NCI-H510A (cell line): ENCODE measurements around the gene FOXI1.
"Not testable (repeated sequence)": the region's sequence is repeated elsewhere in the genome, so short reads cannot be mapped to it uniquely, and the experiment has no call there.

ENCODE experiments used
- DNase-seq: peaks from one replicate; lab custom pipeline; 2025; lab: John Stamatoyannopoulos, UW

FOXI1 gene

DNA sequence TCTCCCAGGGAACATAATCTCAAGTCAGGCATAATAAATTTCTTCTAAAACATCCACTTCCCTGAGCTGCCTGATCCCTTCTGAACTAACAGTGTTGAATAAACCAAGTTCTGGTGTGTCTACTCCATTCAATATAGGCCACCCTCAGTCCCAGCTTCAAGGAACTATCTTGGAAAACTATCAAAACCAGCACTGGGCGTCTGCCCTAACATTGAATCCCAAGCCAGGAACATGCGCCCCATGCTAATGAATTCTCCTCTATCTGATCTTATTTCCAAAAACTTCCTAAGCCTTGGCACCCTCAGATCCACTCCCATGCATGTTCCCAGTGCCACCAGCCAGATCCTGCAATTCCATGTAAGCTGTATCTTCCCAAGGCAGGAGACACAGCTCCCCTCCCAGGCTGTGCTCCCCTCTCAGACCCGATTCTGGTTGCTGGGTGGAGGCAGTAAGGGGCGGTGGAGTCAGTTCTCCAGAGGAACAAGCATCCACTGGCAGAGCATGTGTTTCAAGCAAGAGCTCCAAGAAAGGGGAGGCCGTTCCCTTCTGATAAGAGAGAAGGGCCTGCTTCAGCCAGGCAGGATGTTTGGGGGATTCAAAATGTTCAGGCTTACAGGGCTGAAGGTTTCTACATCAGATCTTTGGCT is 13.1 kb upstream of the FOXI1 start:
- no peak for DNase-seq

DNA sequence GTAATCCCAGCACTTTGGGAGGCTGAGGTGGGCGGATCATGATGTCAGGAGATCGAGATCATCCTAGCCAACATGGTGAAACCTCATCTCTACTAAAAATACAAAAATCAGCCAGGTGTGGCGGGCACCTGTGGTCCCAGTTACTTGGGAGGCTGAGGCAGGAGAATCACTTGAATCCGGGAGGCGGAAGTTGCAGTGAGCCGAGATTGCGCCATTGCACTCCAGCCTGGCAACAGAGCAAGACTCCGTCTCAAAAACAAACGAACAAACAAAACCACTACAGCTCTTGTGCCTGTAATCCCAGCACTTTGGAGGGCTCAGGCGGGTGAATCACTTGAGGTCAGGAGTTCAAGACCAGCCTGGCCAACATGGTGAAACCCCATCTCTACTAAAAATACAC is 11.4 kb upstream of the FOXI1 start:
- not testable (repeated sequence) for DNase-seq

DNA sequence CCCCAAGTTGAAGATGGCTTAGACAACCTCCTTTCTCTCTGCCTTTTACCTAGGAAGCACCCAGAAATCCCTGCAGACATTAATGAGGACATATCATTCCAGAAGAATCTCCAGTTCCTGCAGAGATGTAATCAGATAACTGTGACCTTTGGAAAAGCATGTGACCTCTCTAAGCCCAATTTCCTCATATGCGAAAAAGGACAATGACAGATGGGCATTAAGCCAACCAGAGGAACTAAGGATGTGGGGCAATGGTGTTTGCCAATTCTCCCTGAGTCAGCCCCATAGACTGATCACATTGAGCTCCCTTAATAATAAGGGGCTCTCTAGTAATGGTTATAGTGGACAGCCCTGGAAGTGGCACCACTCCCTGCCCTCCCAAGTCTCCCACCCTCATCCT is 10.1 kb upstream of the FOXI1 start:
- no peak for DNase-seq

DNA sequence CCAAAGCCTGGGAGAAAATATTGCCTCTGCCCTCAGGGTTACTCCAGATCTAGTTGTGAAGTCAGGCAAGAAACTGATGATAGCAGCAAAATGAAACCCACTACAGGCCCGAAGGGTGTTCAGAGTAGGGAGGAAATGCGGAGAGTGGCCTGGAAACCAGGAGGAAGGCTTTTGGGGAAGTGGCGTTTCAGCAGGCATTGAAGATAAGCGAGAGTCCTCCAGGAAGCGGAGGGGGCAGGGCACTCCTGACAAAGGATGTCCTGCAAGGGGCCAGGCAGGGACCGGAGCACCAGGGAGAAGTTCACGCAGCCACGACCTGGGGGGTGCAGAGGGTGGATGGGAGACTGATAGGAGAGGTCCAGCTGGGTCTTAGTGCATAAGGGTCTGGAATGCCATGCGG is 7.8 kb upstream of the FOXI1 start:
- no peak for DNase-seq

DNA sequence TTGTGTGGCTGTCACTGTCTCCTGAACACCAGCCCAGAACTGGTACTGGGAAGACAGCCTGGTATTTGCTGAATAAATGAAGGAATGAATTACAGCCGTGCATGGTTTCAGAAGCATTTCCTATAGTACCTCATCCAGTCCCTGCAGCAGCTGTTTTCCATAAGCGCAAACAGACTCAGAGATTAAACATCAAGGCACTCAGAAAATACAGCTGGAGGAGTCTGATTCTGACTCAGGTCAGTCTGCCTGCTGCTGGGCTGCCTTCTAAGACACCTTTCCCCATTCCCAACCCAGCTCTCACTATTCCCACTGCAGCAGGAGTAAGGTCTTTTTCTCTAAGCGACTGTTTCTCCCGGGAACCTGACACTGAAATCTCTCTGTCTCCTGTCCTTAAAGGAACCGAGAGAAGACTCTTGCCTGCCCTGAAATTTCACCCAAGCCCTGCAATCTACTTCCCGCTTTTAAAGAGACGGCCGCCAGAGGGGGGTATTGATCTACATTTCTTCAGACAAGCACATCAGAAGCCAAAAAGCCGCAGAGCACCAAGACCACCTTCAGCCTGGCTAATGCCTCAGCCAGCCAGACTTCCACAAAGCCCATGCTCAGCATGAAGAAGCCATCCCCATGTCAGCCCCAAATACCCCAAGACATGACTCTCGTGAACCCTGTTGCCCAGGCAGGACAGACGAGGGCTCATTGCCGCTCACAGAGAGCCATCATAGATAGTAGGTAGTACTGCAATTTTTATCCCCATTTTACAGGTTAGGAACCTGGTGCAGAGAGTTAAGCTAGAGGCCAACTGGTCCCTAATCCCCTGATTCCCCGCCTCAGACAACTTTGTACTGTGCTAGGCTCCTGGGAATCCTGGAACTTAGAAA is 5.4 kb upstream of the FOXI1 start:
- no peak for DNase-seq

DNA sequence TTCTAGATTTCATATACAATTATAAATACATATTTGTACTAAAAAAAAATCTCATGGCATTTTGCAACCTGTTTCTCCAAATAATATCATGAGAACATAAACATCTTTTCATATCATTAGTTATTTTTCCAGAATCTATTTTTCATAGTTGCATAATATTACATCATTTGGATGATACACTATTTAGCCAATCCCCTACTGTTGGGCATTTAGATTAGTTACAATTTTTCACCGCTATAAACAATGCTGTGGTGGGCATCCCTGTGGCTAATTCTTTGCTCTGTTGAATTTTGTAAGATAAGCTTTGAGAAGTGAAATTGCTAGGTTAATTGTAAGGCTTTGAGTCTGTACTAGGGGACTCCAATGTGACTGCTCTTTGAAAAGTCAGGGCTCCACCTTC is 2.2 kb upstream of the FOXI1 start:
- DNase-seq = no peak

DNA sequence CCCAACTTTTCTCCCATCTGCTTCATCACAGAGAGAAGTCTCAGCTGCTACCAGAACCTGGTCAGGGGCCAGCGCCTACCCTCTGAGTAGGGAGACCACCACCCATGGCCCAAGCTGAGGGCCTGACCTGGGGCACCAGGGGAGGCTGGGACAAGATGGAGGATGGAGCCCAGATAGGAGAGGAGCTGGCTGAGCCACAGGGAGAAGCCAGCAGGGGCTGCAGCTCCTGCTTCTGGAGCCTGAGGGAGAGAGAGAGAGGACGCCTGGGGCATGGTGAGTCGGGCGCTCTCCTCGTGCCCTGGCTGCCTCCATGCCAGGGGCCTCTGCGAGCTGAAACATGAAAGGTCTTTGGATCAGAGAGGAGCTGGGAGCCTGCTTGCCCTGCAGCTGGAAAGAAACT is 1.4 kb upstream of the FOXI1 start:
- no peak for DNase-seq

DNA sequence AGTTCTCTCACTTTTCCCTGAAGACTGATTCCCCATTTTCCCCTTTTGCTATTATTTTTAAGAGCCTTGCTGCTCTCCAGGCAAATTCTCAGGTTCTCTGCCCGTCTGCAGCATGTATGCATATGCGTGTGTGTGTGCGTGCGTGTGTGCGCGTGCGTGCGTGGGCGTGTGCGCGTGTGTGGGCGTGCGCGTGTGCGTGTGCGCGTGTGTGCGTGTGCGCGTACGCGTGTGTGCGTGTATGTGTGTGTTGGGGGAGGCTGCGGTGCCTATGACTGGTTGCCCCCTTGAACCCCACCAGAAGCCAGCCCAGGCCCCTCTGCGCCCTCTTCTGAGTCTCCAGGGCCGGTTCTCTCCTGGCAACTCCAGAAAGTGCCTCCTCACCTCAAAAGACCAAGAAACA is 987 bp upstream of the FOXI1 start:
- no peak for DNase-seq

DNA sequence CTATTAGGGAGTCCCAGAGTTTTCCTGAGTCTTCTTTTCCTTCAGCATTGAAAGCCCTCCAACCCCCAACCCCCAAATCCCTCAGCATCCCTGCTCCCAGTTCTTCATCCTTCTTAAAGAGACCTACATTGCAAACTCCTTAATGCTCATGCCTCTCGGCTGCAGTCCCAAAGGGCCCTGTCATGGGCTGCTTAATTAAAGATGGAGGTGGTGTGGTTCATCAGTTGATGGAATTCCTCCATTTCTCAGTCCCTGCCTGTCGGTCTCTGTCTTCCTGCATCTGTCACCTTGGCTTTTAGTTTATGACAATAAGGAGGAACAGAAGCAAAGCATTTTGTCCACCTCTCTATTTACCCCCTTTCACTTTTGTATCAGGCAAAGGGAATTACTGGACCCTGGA is 2.0 kb downstream of the FOXI1 start:
- DNase-seq = no peak

DNA sequence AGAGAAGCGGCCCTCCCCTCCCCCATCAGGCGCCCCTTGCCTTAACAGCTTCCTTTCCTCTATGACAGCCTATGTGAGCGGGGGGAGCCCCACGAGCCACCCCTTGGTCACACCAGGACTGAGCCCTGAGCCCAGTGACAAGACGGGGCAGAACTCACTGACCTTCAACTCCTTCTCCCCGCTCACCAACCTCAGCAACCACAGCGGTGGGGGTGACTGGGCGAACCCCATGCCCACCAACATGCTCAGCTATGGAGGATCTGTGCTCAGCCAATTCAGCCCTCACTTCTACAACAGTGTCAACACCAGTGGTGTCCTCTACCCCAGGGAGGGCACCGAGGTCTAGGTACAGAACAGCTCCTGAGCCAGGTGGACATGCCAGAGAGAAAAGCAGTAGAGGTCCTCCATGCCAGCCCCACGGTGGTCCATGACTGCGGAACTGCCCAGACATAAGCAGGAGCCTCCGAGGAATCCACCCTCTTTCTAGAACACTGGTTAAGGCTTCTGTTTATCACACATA is 2.6 kb downstream of the FOXI1 start:
- no peak for DNase-seq

DNA sequence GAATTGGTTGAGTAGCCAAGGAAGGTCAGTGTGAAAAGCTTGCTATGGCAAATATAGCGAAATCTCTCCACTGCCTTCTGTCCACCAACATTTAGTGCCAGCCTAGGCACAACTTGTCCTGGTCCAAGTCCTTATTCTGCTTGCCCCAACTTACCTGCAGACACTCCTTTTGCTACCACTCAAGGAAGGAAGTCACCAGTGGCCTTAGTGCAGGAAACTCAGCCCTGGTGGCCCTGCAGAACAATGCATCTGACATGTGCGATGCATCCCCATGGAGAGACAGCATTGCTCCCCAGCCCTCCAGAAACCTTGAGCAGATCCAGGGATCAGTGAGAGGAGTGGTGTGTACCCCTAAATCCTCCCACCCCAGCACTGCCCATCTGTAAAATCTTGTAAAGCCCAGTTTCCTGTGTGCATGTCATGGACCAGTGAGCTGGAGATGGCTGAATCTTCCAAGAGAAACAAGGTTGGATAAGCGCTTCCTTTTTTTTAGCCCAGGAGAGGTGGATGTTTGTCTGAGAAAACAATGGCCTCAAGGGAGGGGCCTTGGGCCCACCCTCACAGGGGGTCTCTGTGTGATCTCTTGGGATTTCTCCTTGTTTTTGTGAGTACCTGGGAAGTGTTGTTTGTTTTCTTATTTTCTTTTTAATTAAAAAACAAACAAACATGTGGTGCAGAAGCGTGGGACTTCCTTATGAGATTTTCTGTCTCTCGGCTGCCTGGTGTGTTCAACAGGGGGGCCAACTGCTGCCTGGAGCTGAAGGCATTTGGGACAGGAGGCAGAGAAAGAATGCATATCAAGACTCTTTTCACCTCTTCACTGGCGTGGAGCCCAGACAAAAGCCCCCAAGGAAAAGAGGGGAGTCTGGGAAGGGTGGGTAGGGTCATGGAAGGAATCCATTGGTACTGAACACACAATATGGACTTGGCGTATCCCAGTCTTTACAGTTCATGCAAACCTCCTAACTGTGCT is 3.6 kb downstream of the FOXI1 start:
- no peak for DNase-seq

DNA sequence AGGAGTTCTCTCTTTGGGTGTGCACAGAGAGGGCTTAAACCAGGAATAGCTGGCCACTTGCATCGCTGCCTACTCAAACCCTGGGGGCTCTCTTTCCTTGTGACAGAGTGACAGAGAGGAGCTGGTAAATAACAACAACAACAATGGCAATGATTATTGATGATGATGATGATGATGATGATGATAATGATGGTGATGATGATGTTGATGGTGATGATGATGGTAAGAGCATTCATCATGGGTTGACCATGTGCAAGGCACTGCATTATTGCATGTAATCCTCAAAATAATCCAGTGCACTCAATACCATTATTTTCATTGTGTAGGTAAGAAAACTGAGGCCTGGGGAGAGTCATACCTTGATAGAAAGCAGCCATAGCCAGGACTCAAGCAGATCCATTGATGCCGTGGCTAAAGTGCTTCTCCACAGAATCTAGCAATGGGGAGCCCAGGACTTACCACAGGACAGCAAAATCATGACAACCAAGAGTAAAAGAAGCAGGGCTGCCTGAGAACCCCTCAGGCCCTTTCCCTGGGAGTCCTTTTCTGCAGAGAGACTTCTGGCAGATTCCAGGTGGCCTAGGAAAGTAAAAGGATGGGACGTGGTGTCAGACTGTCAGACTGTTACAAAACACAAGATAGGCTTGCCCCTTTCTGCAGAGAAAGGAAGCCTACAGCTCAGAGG is 4.8 kb downstream of the FOXI1 start:
- no peak for DNase-seq

DNA sequence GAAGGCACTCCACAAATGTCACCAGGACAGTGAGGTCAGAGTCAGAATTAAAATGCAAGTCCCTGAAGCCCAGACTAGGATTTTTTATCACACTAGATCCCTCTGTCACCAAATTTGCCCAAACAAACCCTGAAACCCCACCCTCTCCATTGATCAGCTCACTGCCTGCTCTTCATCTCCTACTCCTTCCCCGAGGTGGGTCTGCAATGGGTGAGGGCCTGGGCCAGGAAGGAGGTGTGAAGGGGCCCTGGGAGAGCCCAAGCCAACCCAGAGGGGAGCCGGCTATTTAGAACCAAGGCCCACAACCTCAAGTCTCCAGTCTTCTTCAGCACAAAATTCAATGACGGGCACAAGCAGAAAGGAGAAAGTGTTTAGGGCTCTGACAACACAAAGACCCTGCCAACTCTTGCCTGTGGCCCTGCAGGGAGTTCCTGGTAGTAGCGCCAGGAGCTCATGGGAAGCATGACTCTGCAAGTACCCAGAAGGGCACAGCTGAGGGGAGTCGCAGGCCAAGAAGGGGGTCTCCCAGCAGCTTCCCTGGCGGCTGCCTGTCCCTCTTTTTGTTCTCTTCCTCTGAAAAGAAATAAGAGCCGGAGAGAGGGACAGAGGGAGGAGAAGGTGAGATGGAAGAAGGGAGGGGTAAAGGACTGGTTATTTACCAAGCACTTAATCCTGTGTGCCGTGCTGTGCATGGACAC is 5.5 kb downstream of the FOXI1 start:
- no peak for DNase-seq

DNA sequence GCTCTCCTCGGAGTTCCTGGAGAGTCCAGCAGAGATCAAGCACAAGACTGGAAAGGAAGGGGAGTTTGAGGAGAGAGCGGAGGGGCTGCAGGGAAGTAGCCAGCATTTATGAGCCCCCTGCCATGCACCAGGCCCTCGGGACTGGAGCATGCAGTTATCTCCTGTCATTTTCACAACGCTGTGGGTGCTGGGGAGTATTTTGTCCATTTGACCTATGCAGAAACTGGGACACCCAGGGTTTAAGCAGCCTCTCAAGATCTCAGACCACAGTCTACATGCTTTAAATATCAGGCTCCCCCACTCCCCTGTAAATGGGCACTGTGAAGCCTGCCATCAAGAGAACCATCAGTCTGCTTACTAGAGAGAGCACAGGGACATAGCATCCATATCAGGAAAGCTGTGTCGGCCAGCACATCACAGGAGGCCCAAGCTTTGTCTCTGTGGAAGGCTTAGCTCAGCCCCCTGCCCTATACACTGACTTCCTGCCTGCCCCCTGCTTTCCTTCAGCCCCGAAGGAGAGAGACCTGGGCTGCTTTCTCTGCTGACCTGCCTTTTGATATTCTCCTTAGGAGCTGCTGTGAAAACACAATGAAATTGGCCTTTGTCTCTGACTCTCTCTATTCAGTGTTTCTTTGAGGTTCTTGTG is 7.3 kb downstream of the FOXI1 start:
- DNase-seq = no peak

DNA sequence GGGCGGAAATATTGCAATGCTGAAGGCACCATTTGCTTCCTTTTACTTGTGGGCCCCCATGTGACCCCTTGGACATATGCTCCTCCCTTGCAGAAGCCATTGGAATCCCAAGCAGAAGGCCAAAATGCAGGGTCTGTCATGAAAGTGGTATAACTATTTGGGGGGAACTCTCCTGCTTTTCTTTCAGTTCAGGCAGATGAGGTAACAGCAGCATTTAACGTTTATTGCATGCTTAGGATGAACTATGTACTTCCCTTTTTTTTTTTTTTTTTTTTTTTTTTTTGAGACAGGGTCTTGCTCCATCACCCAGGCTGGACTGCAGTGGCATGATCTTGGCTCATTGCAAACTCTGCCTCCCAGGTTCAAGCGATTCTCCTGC is 7.8 kb downstream of the FOXI1 start:
- no peak for DNase-seq

DNA sequence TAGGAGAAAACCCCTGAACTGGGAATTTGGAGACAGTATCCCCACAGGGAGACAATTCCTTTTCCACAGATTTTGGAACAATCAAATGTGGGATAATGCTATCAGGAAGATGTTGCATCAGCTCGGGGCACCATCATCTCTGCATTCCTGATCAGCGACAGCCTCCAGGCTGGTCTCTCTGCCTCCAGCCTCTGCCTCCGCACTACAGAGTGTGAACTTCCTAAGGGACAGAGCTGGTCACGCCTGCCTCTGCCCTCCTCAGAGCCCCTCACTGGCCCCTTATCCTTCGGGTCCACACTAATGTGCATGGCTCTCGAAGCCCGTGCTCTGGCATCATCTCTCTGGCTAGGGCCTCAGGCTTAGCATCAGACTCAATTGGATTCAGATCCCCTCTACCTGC is 8.6 kb downstream of the FOXI1 start:
- DNase-seq = no peak

DNA sequence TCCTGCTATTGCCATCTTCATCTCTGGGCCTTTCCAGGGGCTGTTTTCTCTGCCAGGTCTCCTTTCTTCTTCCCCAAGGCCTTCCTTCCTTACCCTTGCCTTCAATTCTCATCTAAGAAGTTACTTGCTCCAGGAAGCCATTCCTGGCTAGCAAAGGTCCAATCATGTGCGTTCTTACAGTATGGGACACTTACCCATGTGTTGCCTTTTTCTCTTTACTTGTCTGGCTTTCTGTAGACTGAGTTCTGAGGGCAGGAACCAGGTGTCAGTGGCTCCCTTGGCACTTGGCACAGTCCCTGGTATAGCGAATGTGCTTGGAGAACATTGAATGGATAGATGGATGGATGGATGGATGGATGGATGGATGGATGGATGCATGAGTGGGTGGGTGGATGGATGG is 10.2 kb downstream of the FOXI1 start:
- no peak for DNase-seq

DNA sequence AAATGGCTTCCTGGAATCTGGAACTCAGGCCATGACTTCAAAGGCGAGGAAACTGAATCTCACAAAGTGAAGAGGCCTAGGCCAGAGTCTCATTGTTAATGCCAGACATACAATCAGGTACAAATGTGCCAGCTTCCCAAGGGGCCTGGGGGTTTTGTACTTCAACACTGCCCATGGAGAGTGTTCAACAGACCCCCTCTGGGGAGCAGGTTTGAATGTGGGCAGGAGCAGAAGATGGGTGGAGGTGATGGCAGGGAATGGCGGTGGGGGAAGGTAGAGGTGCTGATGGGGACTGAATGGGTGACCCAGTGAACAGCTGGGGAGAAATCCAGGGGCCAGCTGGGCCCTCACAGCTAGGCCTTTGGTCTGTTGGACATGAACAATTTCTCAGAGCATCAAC is 12.0 kb downstream of the FOXI1 start:
- no peak for DNase-seq

DNA sequence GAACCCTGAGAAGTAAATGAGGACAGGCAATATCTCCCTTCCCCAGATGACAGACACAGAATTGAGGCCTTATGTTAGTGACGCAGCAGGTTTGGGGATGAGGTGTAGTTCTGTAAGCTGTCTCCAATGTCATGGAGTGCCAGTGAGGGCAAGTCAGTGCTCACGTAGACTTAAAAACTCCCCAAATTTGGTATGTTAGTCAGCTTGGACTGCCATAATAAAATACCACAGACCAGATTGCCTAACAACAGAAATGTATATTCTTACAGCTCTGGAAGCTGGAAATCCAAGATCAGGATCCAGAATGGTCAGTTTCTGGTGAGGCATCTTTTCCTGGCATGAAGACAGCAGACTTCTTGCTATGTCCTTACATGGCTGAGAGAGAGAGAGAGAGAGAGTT is 14.9 kb downstream of the FOXI1 start:
- no peak for DNase-seq

DNA sequence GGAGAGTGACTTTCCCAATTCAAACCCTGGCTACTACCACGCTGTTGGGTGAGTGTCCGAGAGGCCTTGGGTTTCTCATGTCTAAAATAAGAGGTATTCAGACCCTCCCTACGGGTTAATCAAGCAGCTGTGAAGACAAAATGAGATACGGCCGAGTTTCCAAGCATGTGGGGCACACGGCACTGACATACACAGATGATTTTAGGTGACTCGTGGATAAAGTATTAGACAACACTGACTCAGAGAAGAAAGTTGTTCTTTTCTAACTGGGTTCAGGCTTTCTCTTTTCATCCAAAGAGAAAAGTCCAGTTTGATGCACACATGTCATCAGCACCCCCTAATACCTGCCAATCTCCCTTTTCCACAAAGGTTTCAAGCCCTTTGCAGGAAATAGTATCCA is 15.6 kb downstream of the FOXI1 start:
- no peak for DNase-seq

DNA sequence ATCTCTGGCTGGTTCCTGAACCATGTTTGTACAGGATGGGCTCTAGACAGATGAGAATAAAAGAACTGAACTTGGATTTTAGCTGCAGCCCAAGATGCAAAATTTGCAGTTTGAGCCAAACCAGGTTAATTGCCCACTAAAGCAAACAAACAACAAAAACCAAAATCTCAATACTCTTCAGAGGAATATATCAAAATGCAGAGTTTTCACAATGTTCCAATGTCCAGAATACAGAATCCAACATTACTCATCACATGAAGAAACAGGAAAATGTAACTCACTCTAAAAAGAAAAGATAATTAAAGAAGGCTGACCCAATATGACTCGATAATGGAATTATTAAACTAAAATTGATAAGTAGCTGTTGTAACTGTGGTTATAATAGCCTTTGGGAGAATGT is 20.4 kb downstream of the FOXI1 start:
- no peak for DNase-seq
